Measurements from ENCODE around the gene TDRD3.

DNA sequence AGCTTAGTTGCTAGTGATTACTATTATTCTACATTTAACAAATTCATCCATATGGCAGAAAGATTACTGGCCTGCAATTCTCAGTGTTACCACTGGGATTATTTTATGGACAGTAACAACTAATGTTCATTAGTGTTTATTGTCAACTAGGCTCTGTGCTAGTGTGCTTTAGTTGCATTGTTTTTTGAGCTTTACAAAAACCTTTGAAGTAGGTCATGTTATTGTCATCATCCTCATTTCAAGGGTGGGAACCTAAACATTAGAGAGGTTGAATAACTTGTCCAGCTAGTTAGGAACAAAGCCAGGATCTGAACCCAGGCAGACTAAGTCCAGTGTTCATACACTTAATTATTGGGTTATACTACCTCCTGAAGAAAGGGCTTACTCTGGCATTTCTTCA lies 27.8 kb upstream of the TDRD3 start:
- TF ChIP-seq POLR2A (IDR thresholded peaks at IDR 0.05), result no peak
- peak in 3 of 6 experiments; percentile 4 to 36 (median 33) for TF ChIP-seq CTCF (IDR thresholded peaks at IDR 0.05)
